Natural killer cell (primary cell): ENCODE results near the gene CPA2. TPM values are rescaled to one million over a fixed set of nuclear protein-coding genes. Genes with fewer than 3 reads are reported as not detected.
A peak's percentile ranks its signal among the peaks of the same experiment; 100 is the strongest.

Experiments
- ATAC-seq, 3 donors: fragments of 150-1000 bp in 2 of 3; fragments of 200-7000 bp in 1 of 3; cut with Tn5 transposase; 1 replicate in 1 of 3; 2 replicates in 2 of 3; pipeline ENCODE4 v1.10.0; 2021; ENCODE audit warnings: mild to moderate bottlenecking in 2 of 3, moderate library complexity in 2 of 3
- DNase-seq, 2 donors: peaks; one replicate each; pipeline versions ENCODE4 v3.0.0 to v3.0.0-alpha.2; 2013 to 2021; ENCODE audit warnings: mixed read lengths in 1 of 2
- H3K27ac ChIP-seq: one replicate; pipeline ENCODE4 v1.5.1; 2013; ENCODE audit warnings: mild to moderate bottlenecking, low read length
- H3K27me3 ChIP-seq: one replicate; pipeline ENCODE4 v1.6.1; 2013; ENCODE audit warnings: low read length; ENCODE audit not compliant: control insufficient read depth, insufficient read depth
- H3K36me3 ChIP-seq: one replicate; pipeline ENCODE4 v1.6.1; 2013; ENCODE audit warnings: low read length; ENCODE audit not compliant: control insufficient read depth, insufficient read depth
- H3K4me1 ChIP-seq: one replicate; pipeline ENCODE4 v1.6.1; 2013; ENCODE audit warnings: low read length; ENCODE audit not compliant: control insufficient read depth, insufficient read depth
- H3K4me3 ChIP-seq: one replicate; pipeline ENCODE4 v1.5.1; 2013; ENCODE audit warnings: low read length
- H3K9me3 ChIP-seq: one replicate; pipeline ENCODE4 v1.6.1; 2013; ENCODE audit warnings: low read length; ENCODE audit not compliant: control insufficient read depth, insufficient read depth
- H3K27ac Mint-ChIP-seq, 2 donors: one replicate each; pipeline ENCODE4 v1.8.0; 2022; ENCODE audit warnings: mild to moderate bottlenecking in 2 of 2, mixed read lengths in 2 of 2, moderate library complexity in 1 of 2
- H3K27me3 Mint-ChIP-seq, 2 donors: one replicate each; pipeline ENCODE4 v1.8.0; 2022; ENCODE audit warnings: low read depth in 2 of 2, mixed read lengths in 2 of 2
- H3K36me3 Mint-ChIP-seq: one replicate; pipeline ENCODE4 v1.8.0; 2022; ENCODE audit warnings: mixed read lengths
- H3K4me1 Mint-ChIP-seq, 2 donors: one replicate each; pipeline ENCODE4 v1.8.0; 2022; ENCODE audit warnings: mixed read lengths in 2 of 2
- H3K4me3 Mint-ChIP-seq: one replicate; pipeline ENCODE4 v1.8.0; 2022; ENCODE audit warnings: mild to moderate bottlenecking, moderate library complexity, mixed read lengths
- H3K9me3 Mint-ChIP-seq, 2 donors: one replicate each; pipeline ENCODE4 v1.8.0; 2022; ENCODE audit warnings: mixed read lengths in 2 of 2
- WGBS: methylation state at CpG from one replicate; pipeline ENCODE4 v1.1.7; 2013; ENCODE audit warnings: missing lambda C conversion rate; ENCODE audit not compliant: insufficient coverage; 5-methylcytosine and 5-hydroxymethylcytosine counted together
- intact Hi-C: fragments of 100-400 bp; cut with micrococcal nuclease; formaldehyde crosslinking; loops from one replicate; pipeline ENCODE4 v1.14.2; 2022
- total RNA-seq, 4 donors: library from RNA; stranded (reverse); fragments of 120-200 nt in 1 of 4; gene quantifications; one replicate each; pipeline versions ENCODE4 v1.2.3 to v1.2.4, GENCODE V29; 2013 to 2022
- TF ChIP-seq, protein P1 (sequence below): fragments of 200-600 bp; IDR thresholded peaks from one replicate; pipeline ENCODE4 v1.8.0; 2022; ENCODE audit warnings: antibody characterized with exemption

Gene CPA2
- total RNA-seq, 3 donors from 2014 or later (not counting 1 experiment from before 2014, with no cell fraction given), result not detected

DNA sequence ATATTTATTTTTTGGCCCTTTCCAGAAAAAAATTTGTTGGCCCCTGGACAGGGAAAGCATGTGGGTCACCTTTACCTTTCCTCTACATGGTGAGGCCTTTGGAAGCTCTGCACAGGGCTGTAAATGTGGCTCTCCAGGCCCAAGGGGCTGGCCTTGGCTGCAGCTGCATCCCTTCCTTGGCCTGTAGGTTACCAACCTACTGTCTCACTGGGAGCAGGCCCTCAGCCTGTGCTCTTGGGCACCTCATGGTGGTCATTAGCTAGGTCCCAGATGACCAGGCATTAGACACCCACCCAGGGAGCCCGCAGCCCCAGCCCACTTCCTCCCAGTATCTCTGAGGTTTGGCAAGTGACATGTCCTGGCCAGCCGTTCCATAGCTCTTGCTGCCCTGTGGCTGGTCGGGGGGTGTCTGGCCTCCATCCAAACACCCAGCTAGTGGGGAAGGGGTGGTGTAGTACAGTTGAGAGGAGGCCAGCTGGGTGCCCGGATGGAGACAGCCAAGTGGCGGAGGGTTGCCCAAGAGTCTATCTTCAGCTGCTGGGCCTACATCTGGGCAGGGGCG is 70.8 kb downstream of the CPA2 start:
- no peaks in the 10 kb centered on the region for H3K9me3 ChIP-seq
- Mint-ChIP-seq H3K4me3 (no peak overlapping the region), H3K4me1 (no peaks in the 10 kb centered on the region), H3K27ac (no peak overlapping the region), H3K36me3 (no peaks in the 10 kb centered on the region), H3K9me3 (no peaks in the 10 kb centered on the region), H3K27me3 (no peaks in the 10 kb centered on the region)
- ATAC-seq (peak in 1 of 3 donors; percentile 7), DNase-seq (no peak)
- 72% methylated on average over 6 of the region's 6 CpGs for WGBS
- intact Hi-C loops, result no loop called here
- no peaks in the 10 kb centered on the region for H3K36me3 ChIP-seq
- no peaks in the 10 kb centered on the region for H3K27me3 ChIP-seq
- H3K4me1 ChIP-seq, result no peaks in the 10 kb centered on the region
- TF ChIP-seq, protein P1, sequence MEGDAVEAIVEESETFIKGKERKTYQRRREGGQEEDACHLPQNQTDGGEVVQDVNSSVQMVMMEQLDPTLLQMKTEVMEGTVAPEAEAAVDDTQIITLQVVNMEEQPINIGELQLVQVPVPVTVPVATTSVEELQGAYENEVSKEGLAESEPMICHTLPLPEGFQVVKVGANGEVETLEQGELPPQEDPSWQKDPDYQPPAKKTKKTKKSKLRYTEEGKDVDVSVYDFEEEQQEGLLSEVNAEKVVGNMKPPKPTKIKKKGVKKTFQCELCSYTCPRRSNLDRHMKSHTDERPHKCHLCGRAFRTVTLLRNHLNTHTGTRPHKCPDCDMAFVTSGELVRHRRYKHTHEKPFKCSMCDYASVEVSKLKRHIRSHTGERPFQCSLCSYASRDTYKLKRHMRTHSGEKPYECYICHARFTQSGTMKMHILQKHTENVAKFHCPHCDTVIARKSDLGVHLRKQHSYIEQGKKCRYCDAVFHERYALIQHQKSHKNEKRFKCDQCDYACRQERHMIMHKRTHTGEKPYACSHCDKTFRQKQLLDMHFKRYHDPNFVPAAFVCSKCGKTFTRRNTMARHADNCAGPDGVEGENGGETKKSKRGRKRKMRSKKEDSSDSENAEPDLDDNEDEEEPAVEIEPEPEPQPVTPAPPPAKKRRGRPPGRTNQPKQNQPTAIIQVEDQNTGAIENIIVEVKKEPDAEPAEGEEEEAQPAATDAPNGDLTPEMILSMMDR, result no peak
- H3K27ac ChIP-seq, result no peak overlapping the region
- no peak overlapping the region for H3K4me3 ChIP-seq

DNA sequence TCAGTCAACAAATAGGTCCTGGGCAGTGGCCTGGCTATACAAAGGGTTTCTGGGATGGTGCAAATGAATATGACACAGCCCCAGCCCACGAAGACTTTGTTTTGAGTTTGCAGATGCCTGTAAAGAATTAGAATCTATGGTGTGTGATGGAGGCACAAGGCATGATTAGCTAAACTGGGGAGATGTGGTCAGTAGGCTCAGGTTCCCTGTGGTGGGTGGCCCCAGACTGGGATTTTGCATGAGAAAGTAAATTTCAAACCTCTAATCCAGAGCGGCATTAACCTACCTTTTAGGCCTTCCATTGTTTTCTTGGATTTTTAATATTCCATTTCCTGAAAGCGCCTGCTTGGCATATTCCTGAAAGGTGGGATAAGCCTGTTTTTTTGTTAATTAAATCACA is 71.6 kb downstream of the CPA2 start:
- Histone ChIP-seq H3K9me3 (no peaks in the 10 kb centered on the region), H3K4me1 (no peaks in the 10 kb centered on the region), H3K36me3 (no peaks in the 10 kb centered on the region), H3K4me3 (no peak overlapping the region), H3K27ac (no peak overlapping the region), H3K27me3 (no peaks in the 10 kb centered on the region)
- H3K9me3 Mint-ChIP-seq, result no peaks in the 10 kb centered on the region
- no peak overlapping the region for H3K4me3 Mint-ChIP-seq
- H3K4me1 Mint-ChIP-seq, result no peaks in the 10 kb centered on the region
- H3K36me3 Mint-ChIP-seq, result no peaks in the 10 kb centered on the region
- ATAC-seq, result no peak
- DNase-seq, result no peak
- TF ChIP-seq, protein P1, result no peak
- no peak overlapping the region for H3K27ac Mint-ChIP-seq
- H3K27me3 Mint-ChIP-seq, result no peaks in the 10 kb centered on the region
- intact Hi-C loops, result no loop called here
- 82% methylated on average over 1 of the region's 3 CpGs for WGBS

Other genes with a start within 250 kb of the CPA2 start
- 1 to 10 TPM; 7.8 to 8.9 (median 7.9) TPM for gene ZC3HC1, start 215.5 kb upstream of the CPA2 start, total RNA-seq
- 10 to 100 TPM; 13.6 to 23.2 (median 21.9) TPM for gene KLHDC10, start 196.3 kb upstream of the CPA2 start, total RNA-seq
- 10 to 100 TPM; 26.3 to 31.0 (median 30.4) TPM for gene TMEM209, start 61.5 kb upstream of the CPA2 start, total RNA-seq
- gene SSMEM1, start 59.0 kb upstream of the CPA2 start, total RNA-seq, result not detected
- not detected for gene CPA4, start 26.3 kb downstream of the CPA2 start, total RNA-seq
- gene CPA5, start 78.0 kb downstream of the CPA2 start, total RNA-seq, result not detected
- not detected for gene CPA1, start 113.6 kb downstream of the CPA2 start, total RNA-seq
- 10 to 100 TPM in 2 of 3 donors, 1 to 10 TPM in 1; 8.7 to 14.2 (median 11.2) TPM for gene CEP41, start 174.2 kb downstream of the CPA2 start, total RNA-seq
- 1 to 10 TPM in 1 of 3 donors, under 1 TPM in 2; 0.55 to 2.2 (median 0.70) TPM for gene MEST, start 225.2 kb downstream of the CPA2 start, total RNA-seq